K562 (cell line): ENCODE measurements around the gene NUP35. TPM values are rescaled to one million over a fixed set of nuclear protein-coding genes. Genes with fewer than 3 reads are reported as not detected.
A peak's percentile ranks its signal among the peaks of the same experiment; 100 is the strongest.

Source experiments
- ATF3 ChIP-seq, 2 experiments: fragments of 450-650 bp in 1 of 2; sonication (generic) in 1 of 2; formaldehyde crosslinking in 1 of 2; IDR thresholded peaks in 1 of 2; conservative IDR thresholded peaks in 1 of 2; 2 replicates each; pipeline versions ENCODE4 v1.6.1 to v1.8.1; 2016 to 2023; ENCODE audit warnings: mild to moderate bottlenecking in 2 of 2, moderate library complexity in 2 of 2, inconsistent platforms in 1 of 2, missing genetic modification reagents in 1 of 2
- ATF6 ChIP-seq: sonication (generic); formaldehyde crosslinking; IDR thresholded peaks from 2 replicates; pipeline ENCODE4 v1.4.0; 2020; ENCODE audit warnings: mild to moderate bottlenecking, missing genetic modification reagents
- ETS2 ChIP-seq: IDR thresholded peaks from 2 replicates; pipeline ENCODE4 v1.6.1; 2016; ENCODE audit warnings: borderline replicate concordance, missing genetic modification characterization, mild to moderate bottlenecking, moderate library complexity, missing compliant biosample characterization; ENCODE audit not compliant: poor library complexity, severe bottlenecking
- FOXA1 ChIP-seq: fragments of 450-650 bp; IDR thresholded peaks from 2 replicates; pipeline ENCODE4 v1.6.1; 2016; ENCODE audit warnings: mild to moderate bottlenecking, borderline replicate concordance
- FOXM1 ChIP-seq, 2 experiments: fragments of 450-650 bp in 1 of 2; sonication (generic) in 1 of 2; formaldehyde crosslinking in 1 of 2; IDR thresholded peaks; 2 replicates each; pipeline versions ENCODE4 v1.6.1 to v1.9.0; 2017 to 2022; ENCODE audit warnings: low read depth in 2 of 2, mild to moderate bottlenecking in 2 of 2, missing genetic modification reagents in 1 of 2, moderate library complexity in 1 of 2
- KLF6 ChIP-seq: fragments of 250-450 bp; sonication (Bioruptor Pico); IDR thresholded peaks from 2 replicates; pipeline ENCODE4 v1.4.0; 2020; ENCODE audit warnings: mild to moderate bottlenecking, moderate library complexity, borderline replicate concordance
- NELFE ChIP-seq: IDR thresholded peaks from 2 replicates; pipeline ENCODE4 v1.6.1; 2011; ENCODE audit warnings: mild to moderate bottlenecking; ENCODE audit not compliant: insufficient read depth, insufficient read length
- NR1H2 ChIP-seq: sonication (generic); formaldehyde crosslinking; IDR thresholded peaks from 2 replicates; pipeline ENCODE4 v1.4.0; 2020; ENCODE audit warnings: mild to moderate bottlenecking, missing genetic modification reagents
- PCBP1 ChIP-seq: fragments of 200-400 bp; formaldehyde crosslinking; IDR thresholded peaks from 2 replicates; pipeline ENCODE4 v1.6.1; 2018; ENCODE audit warnings: mild to moderate bottlenecking, low read depth, low read length; ENCODE audit not compliant: poor library complexity, severe bottlenecking
- PREB ChIP-seq: sonication (generic); formaldehyde crosslinking; IDR thresholded peaks from 2 replicates; pipeline ENCODE4 v1.8.1; 2023; ENCODE audit warnings: mild to moderate bottlenecking, missing genetic modification reagents
- SRSF3 ChIP-seq: fragments of 200-400 bp; formaldehyde crosslinking; IDR thresholded peaks from 2 replicates; pipeline ENCODE4 v1.6.1; 2016; ENCODE audit warnings: mild to moderate bottlenecking, low read length, moderate library complexity; ENCODE audit not compliant: insufficient read depth
- ZNF184 ChIP-seq: sonication (generic); formaldehyde crosslinking; IDR thresholded peaks from 2 replicates; pipeline ENCODE4 v1.5.0; 2020; ENCODE audit warnings: missing genetic modification reagents
- ZNF644 ChIP-seq: fragments of 200-800 bp; sonication (Bioruptor generic); IDR thresholded peaks from 2 replicates; pipeline ENCODE4 v1.6.1; 2016; ENCODE audit warnings: low read depth, missing genetic modification characterization, missing compliant biosample characterization
- ZNF766 ChIP-seq: fragments of 200-800 bp; sonication (Bioruptor generic); conservative IDR thresholded peaks from 2 replicates; pipeline ENCODE4 v1.6.1; 2016; ENCODE audit warnings: missing genetic modification characterization, missing compliant biosample characterization
- ZNF77 ChIP-seq: fragments of 250-450 bp; sonication (Bioruptor Pico); IDR thresholded peaks from 2 replicates; pipeline ENCODE4 v1.5.0; 2020
- polyA plus RNA-seq, 8 experiments: library from polyadenylated mRNA; depleted of rRNA in 4 of 8; stranded (reverse) in 5 of 8; unstranded in 3 of 8; fragments of >200 nt; fragmentation: Nextera tagmentation in 2 of 8; fragmentation: Illumina TruSeq in 1 of 8; extraction: Ambion mirVana in 2 of 8; extraction: Trizol in 1 of 8; gene quantifications; 2 replicates each; pipeline versions ENCODE4 v1.2.1 to v1.2.3, GENCODE V29; 2011 to 2014; ENCODE audit warnings: inconsistent platforms in 1 of 8, missing spikeins in 1 of 8
- total RNA-seq, 7 experiments: library from RNA; depleted of rRNA in 6 of 7; stranded (reverse); fragments of >200 nt in 6 of 7; fragmentation: Illumina TruSeq in 2 of 7; extraction: Trizol in 2 of 7; gene quantifications; 2 replicates each; pipeline versions ENCODE4 v1.2.1 to v1.2.3, GENCODE V29; 2011 to 2021; ENCODE audit warnings: low replicate concordance in 1 of 7

Gene NUP35
- total and polyA plus RNA-seq, 9 of the 15 experiments (the other 6 are each of a cell fraction or from before 2014, with no cell fraction given), result 24.5 to 78.2 (median 51.1) TPM

GRCh38 chr2:183124222-183124956 is at the start of gene NUP35 (continued):
- TF ChIP-seq ATF6 (no peak), NR1H2 (peak; percentile 97; the same call in 1 of the 2 replicates), PREB (CRISPR knock-in tag) (0 out of 2 replicates have a peak, but pooled peaks have one; percentile 77), ZNF766 (CRISPR knock-in tag) (peak; percentile 77; the same call in 1 of the 2 replicates), PCBP1 (no peak), SRSF3 (peak; percentile 98), FOXA1 (no peak), NELFE (no peak), ZNF184 (no peak), ZNF644 (tag) (no peak), ETS2 (tag) (no peak), ZNF77 (no peak), ATF3 (IDR thresholded peaks at IDR 0.05) (peak; percentile 91), ATF3 (CRISPR knock-in tag; conservative IDR thresholded peaks at IDR 0.05) (no peak; the same call in 1 of the 2 replicates), KLF6 (CRISPR knock-in tag) (no peak), FOXM1 (IDR thresholded peaks at IDR 0.05; ENCODE audit: low read depth) (peak; percentile 92), FOXM1 (CRISPR knock-in tag; IDR thresholded peaks at IDR 0.05; ENCODE audit: low read depth) (0 out of 2 replicates have a peak, but pooled peaks have one; percentile 36)
